ENCODE measurements around the gene CEACAM1.

GRCh38 chr19:42577016-42577415 is 48.7 kb upstream of the CEACAM1 start:
- TF ChIP-seq POLR2A (IDR thresholded peaks at IDR 0.05; ENCODE audit: low read length) (no peak), GATA1 (IDR thresholded peaks at IDR 0.05; ENCODE audit: low read depth, low read length) (no peak)
